SK-N-SH (cell line): Measurements from ENCODE around the gene RCOR2. TPM values are rescaled to one million over a fixed set of nuclear protein-coding genes. Genes with fewer than 3 reads are reported as not detected.

Experiments used
- CTCF ChIA-PET: fragments of 300-600, 350-600 bp; formaldehyde crosslinking; extraction: SDS; loops from one replicate; lab custom pipeline; 2021; lab: Yijun Ruan, JAX
- POLR2A ChIA-PET: fragments of 350-600 bp; sonication (Branson Sonifier 250); formaldehyde crosslinking; extraction: SDS; loops from one replicate; lab custom pipeline; 2020; ENCODE audit warnings: antibody characterized with exemption, inconsistent platforms; lab: Yijun Ruan, JAX
- DNase-seq: peaks from one replicate; pipeline ENCODE4 v3.0.0; 2012
- H2AFZ ChIP-seq: fragments of 200-600 bp; sonication (generic); 2 replicates; pipeline ENCODE4 v1.8.1; 2016; ENCODE audit warnings: antibody characterized with exemption, mild to moderate bottlenecking, low read depth
- H3F3A ChIP-seq: fragments of 200-600 bp; sonication (generic); replicated peaks from 2 replicates; pipeline ENCODE3; 2016; ENCODE audit warnings: antibody characterized with exemption, mild to moderate bottlenecking; ENCODE audit not compliant: insufficient read depth
- H3K27ac ChIP-seq, 2 experiments: fragments of 200-500 bp in 1 of 2; fragments of 200-600 bp in 1 of 2; sonication (Bioruptor generic) in 1 of 2; sonication (generic), shearing (Covaris generic) in 1 of 2; 2 replicates each; pipeline versions ENCODE4 v1.5.1 to v1.6.1; 2014 to 2016; ENCODE audit warnings: low read depth in 2 of 2, inconsistent platforms in 1 of 2, low read length in 1 of 2, mild to moderate bottlenecking in 1 of 2, mixed read lengths in 1 of 2
- H3K27me3 ChIP-seq: fragments of 200-600 bp; sonication (generic), shearing (Covaris generic); 2 replicates; pipeline ENCODE4 v1.6.1; 2016; ENCODE audit warnings: mixed run types; ENCODE audit not compliant: insufficient read depth
- H3K36me3 ChIP-seq, 2 experiments: fragments of 200-500 bp in 1 of 2; fragments of 200-600 bp in 1 of 2; sonication (Bioruptor generic) in 1 of 2; sonication (generic) in 1 of 2; replicated peaks in 1 of 2; 2 replicates each; pipeline versions ENCODE3 to v1.5.1; 2014 to 2016; ENCODE audit warnings: low read length in 1 of 2, mild to moderate bottlenecking in 1 of 2; ENCODE audit not compliant: insufficient read depth in 2 of 2, control insufficient read depth in 1 of 2
- H3K4me1 ChIP-seq, 2 experiments: fragments of 200-500 bp in 1 of 2; fragments of 200-600 bp in 1 of 2; sonication (Bioruptor generic) in 1 of 2; sonication (generic), shearing (Covaris generic) in 1 of 2; 2 replicates each; pipeline versions ENCODE4 v1.5.1 to v1.6.1; 2014 to 2016; ENCODE audit warnings: low read depth in 1 of 2, low read length in 1 of 2, mixed run types in 1 of 2; ENCODE audit not compliant: insufficient read depth in 2 of 2, control insufficient read depth in 1 of 2
- H3K4me2 ChIP-seq: fragments of 200-600 bp; sonication (generic), shearing (Covaris generic); 2 replicates; pipeline ENCODE4 v1.6.1; 2017; ENCODE audit warnings: mixed run types
- H3K4me3 ChIP-seq, 2 experiments: fragments of 200-500 bp in 1 of 2; fragments of 200-600 bp in 1 of 2; sonication (Bioruptor generic) in 1 of 2; sonication (generic), shearing (Covaris generic) in 1 of 2; 2 replicates each; pipeline versions ENCODE4 v1.5.1 to v1.8.1; 2014 to 2016; ENCODE audit warnings: low read depth in 2 of 2, inconsistent platforms in 1 of 2, low read length in 1 of 2, mild to moderate bottlenecking in 1 of 2, mixed read lengths in 1 of 2, moderate library complexity in 1 of 2
- H3K79me2 ChIP-seq: fragments of 200-600 bp; sonication (generic); 2 replicates; pipeline ENCODE4 v1.8.1; 2017; ENCODE audit warnings: mild to moderate bottlenecking; ENCODE audit not compliant: insufficient read depth
- H3K9ac ChIP-seq: fragments of 200-600 bp; sonication (generic); 2 replicates; pipeline ENCODE4 v1.6.1; 2017; ENCODE audit warnings: mixed run types
- H3K9me2 ChIP-seq: fragments of 200-600 bp; sonication (generic); 2 replicates; pipeline ENCODE4 v1.6.1; 2017; ENCODE audit warnings: mixed run types
- H3K9me3 ChIP-seq: fragments of 200-600 bp; sonication (generic); 2 replicates; pipeline ENCODE4 v1.6.1; 2017; ENCODE audit warnings: mixed run types, mild to moderate bottlenecking, moderate library complexity
- H4K20me1 ChIP-seq: fragments of 200-600 bp; sonication (generic); 2 replicates; pipeline ENCODE4 v1.6.1; 2017; ENCODE audit warnings: mild to moderate bottlenecking, mixed run types; ENCODE audit not compliant: insufficient read depth
- CHD2 ChIP-seq: fragments of 150-350 bp; IDR thresholded peaks from 2 replicates; pipeline ENCODE4 v1.6.1; 2018; ENCODE audit warnings: low read length; ENCODE audit not compliant: partially characterized antibody
- EP300 ChIP-seq, 2 experiments: IDR thresholded peaks; 2 replicates each; pipeline versions ENCODE4 v1.4.0 to v1.6.1; 2012; ENCODE audit warnings: borderline replicate concordance in 1 of 2, low read depth in 1 of 2, low read length in 1 of 2
- FOSL2 ChIP-seq: IDR thresholded peaks from 2 replicates; pipeline ENCODE4 v1.4.0; 2012; ENCODE audit warnings: low read depth, mild to moderate bottlenecking, moderate library complexity, borderline replicate concordance
- GATA2 ChIP-seq: sonication (generic); formaldehyde crosslinking; IDR thresholded peaks from 2 replicates; pipeline ENCODE4 v1.5.0; 2020; ENCODE audit warnings: mild to moderate bottlenecking, missing genetic modification reagents
- MXI1 ChIP-seq: IDR thresholded peaks from 2 replicates; pipeline ENCODE4 v1.6.1; 2012; ENCODE audit warnings: mild to moderate bottlenecking, low read depth, low read length, improper control_type of control experiment
- NFIC ChIP-seq: IDR thresholded peaks from 2 replicates; pipeline ENCODE4 v1.4.0; 2012; ENCODE audit warnings: borderline replicate concordance
- POLR2AphosphoS5 ChIP-seq: IDR thresholded peaks from 2 replicates; pipeline ENCODE4 v1.6.1; 2012; ENCODE audit warnings: low read depth, low read length
- RCOR1 ChIP-seq: fragments of 150-350 bp; IDR thresholded peaks from 2 replicates; pipeline ENCODE4 v1.6.1; 2017; ENCODE audit warnings: antibody characterized with exemption, low read length
- RFX5 ChIP-seq: IDR thresholded peaks from 2 replicates; pipeline ENCODE4 v1.6.1; 2012; ENCODE audit warnings: mild to moderate bottlenecking, improper control_type of control experiment, low read length
- YY1 ChIP-seq: IDR thresholded peaks from 2 replicates; pipeline ENCODE4 v1.4.0; 2012; ENCODE audit warnings: low read depth, mild to moderate bottlenecking
- WGBS: methylation state at CpG from one replicate; pipeline ENCODE4 v1.1.6; 2017; ENCODE audit warnings: low lambda C conversion rate; 5-methylcytosine and 5-hydroxymethylcytosine counted together
- polyA plus RNA-seq, 3 experiments: library from polyadenylated mRNA; depleted of rRNA; stranded (reverse); fragments of >200 nt; gene quantifications; 2 replicates each; pipeline ENCODE4 v1.2.3, GENCODE V29; 2012
- TF ChIP-seq, protein P1 (sequence below): IDR thresholded peaks from 2 replicates; pipeline ENCODE4 v1.4.0; 2012; ENCODE audit warnings: low read depth, borderline replicate concordance
- TF ChIP-seq, protein P2 (sequence below): IDR thresholded peaks from 2 replicates; pipeline ENCODE4 v1.6.1; 2012; ENCODE audit warnings: mild to moderate bottlenecking, low read depth, low read length, moderate library complexity

The RCOR2 gene
- polyA plus RNA-seq, 1 of the 3 experiments (the other 2 are of a cell fraction): 1.1 TPM

DNA sequence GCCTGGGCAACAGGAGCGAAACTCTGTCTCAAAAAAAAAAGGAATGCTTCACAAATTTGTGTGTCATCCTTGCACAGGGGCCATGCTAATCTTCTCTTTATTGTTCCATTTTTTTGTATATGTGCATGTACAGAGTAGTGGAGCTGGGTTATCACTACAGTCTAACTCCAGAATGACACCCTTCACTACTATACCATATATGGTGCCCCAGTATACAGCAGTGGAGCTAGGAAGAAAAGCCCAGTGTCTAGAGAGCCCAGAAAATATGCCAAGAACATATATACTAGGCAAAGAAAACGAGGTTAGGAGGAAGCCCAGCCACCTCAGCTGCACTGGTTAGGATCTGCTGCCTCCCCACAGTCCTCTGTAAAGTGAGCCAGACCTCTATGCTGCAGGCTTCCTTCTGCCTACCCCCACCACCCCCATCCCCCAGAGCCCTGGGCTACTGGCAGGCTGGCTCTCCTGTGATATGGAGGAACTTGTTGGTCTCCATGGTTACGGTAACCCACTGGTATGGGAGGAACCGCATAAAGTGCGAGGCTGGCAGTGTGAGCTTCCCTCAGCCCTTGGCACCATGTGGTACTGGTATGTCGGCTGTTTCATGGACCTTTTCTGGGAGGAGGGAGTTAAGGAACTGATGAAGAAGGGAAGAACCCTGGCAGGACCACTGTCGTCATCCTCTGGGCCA lies 34.3 kb downstream of the RCOR2 start:
- TF ChIP-seq GATA2 (CRISPR knock-in tag): no peak
- TF ChIP-seq RFX5: no peak
- TF ChIP-seq, protein P1, sequence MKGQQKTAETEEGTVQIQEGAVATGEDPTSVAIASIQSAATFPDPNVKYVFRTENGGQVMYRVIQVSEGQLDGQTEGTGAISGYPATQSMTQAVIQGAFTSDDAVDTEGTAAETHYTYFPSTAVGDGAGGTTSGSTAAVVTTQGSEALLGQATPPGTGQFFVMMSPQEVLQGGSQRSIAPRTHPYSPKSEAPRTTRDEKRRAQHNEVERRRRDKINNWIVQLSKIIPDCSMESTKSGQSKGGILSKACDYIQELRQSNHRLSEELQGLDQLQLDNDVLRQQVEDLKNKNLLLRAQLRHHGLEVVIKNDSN: no peak
- no peak for TF ChIP-seq YY1
- TF ChIP-seq POLR2AphosphoS5: no peak
- peak; percentile 39; the same call in 1 of the 2 replicates for TF ChIP-seq MXI1
- TF ChIP-seq CHD2: peak; percentile 76
- TF ChIP-seq EP300 (IDR thresholded peaks at IDR 0.05; ENCODE audit: borderline replicate concordance in 1 of 2, low read depth in 1 of 2, low read length in 1 of 2): peak in 1 of 2 experiments; percentile 30; a peak in 1 of 4 replicates
- 0 out of 2 replicates have a peak, but pooled peaks have one; percentile 17 for TF ChIP-seq RCOR1
- TF ChIP-seq, protein P2, sequence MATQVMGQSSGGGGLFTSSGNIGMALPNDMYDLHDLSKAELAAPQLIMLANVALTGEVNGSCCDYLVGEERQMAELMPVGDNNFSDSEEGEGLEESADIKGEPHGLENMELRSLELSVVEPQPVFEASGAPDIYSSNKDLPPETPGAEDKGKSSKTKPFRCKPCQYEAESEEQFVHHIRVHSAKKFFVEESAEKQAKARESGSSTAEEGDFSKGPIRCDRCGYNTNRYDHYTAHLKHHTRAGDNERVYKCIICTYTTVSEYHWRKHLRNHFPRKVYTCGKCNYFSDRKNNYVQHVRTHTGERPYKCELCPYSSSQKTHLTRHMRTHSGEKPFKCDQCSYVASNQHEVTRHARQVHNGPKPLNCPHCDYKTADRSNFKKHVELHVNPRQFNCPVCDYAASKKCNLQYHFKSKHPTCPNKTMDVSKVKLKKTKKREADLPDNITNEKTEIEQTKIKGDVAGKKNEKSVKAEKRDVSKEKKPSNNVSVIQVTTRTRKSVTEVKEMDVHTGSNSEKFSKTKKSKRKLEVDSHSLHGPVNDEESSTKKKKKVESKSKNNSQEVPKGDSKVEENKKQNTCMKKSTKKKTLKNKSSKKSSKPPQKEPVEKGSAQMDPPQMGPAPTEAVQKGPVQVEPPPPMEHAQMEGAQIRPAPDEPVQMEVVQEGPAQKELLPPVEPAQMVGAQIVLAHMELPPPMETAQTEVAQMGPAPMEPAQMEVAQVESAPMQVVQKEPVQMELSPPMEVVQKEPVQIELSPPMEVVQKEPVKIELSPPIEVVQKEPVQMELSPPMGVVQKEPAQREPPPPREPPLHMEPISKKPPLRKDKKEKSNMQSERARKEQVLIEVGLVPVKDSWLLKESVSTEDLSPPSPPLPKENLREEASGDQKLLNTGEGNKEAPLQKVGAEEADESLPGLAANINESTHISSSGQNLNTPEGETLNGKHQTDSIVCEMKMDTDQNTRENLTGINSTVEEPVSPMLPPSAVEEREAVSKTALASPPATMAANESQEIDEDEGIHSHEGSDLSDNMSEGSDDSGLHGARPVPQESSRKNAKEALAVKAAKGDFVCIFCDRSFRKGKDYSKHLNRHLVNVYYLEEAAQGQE: no peak
- no peak for TF ChIP-seq FOSL2
- TF ChIP-seq NFIC: no peak
- peak overlapping the region in 1 of 2 experiments; percentile 39; a peak in 2 of 4 replicates for H3K27ac ChIP-seq
- H3K9me2 ChIP-seq: no peaks in the 10 kb centered on the region
- ChIA-PET CTCF (interaction anchor here (1.1 to 2.1 kb wide), 6 partner anchors 10 to 114 kb away, joined by 3 to 13 read pairs (median 4); partner anchors contain the start of genes RCOR2 and ZFTA), POLR2A (interaction anchor here (1.0 kb wide), 1 partner anchor 34 kb away, joined by 3 read pairs; the partner anchor contains the start of gene RCOR2)
- no peak overlapping the region for H3K4me3 ChIP-seq
- H3K4me2 ChIP-seq: no peak overlapping the region
- H2AFZ ChIP-seq: no peak overlapping the region
- DNase-seq: peak; percentile 79
- peaks cover 10 to 20% of the 10 kb centered on the region in 2 experiments; a peak in 3 of 4 replicates for H3K4me1 ChIP-seq
- 88% methylated on average over 4 of the region's 7 CpGs for WGBS
- peaks cover 80% of the 10 kb centered on the region for H4K20me1 ChIP-seq
- no peak overlapping the region for H3K9ac ChIP-seq
- H3K79me2 ChIP-seq: peaks cover 87% of the 10 kb centered on the region
- no peaks in the 10 kb centered on the region for H3K36me3 ChIP-seq
- H3K9me3 ChIP-seq: no peaks in the 10 kb centered on the region
- H3K27me3 ChIP-seq: no peaks in the 10 kb centered on the region
- H3F3A ChIP-seq: peaks cover 4% of the 10 kb centered on the region
